GM21825 (cell line): ENCODE results near the gene GOLGA8J.
"Not testable (repeated sequence)": the region's sequence is repeated elsewhere in the genome, so short reads cannot be mapped to it uniquely, and the experiment has no call there.

Source experiments
- ATAC-seq: cut with Tn5 transposase; IDR thresholded peaks from one replicate; pipeline ENCODE4 v1.9.1; 2021; ENCODE audit warnings: mild to moderate bottlenecking, moderate library complexity; ENCODE audit not compliant: unreplicated experiment

Gene GOLGA8J

GRCh38 chr15:30082655-30083054 lies at the start of gene GOLGA8J:
GOLGA8J (plus strand) TSS chr15:30082955; CDS start chr15:30083053, 98 bp downstream.
- ATAC-seq: not testable (repeated sequence)

GRCh38 chr15:30033211-30033610 lies 49.5 kb upstream of the GOLGA8J start:
- no peak for ATAC-seq

GRCh38 chr15:30033763-30034162 lies 49.0 kb upstream of the GOLGA8J start:
- ATAC-seq: no peak

GRCh38 chr15:30036036-30036703 lies 46.6 kb upstream of the GOLGA8J start:
- no peak for ATAC-seq

GRCh38 chr15:30038667-30039523 lies 43.9 kb upstream of the GOLGA8J start:
- no peak for ATAC-seq

GRCh38 chr15:30041868-30042267 lies 40.9 kb upstream of the GOLGA8J start:
- no peak for ATAC-seq

- ATAC-seq: no peak
Observed at GRCh38 chr15:30042556-30042955, 40.2 kb upstream of the GOLGA8J start.

- no peak for ATAC-seq
Observed at GRCh38 chr15:30043211-30043655, 39.5 kb upstream of the GOLGA8J start.

- no peak for ATAC-seq
Observed at GRCh38 chr15:30044377-30044776, 38.4 kb upstream of the GOLGA8J start.

GRCh38 chr15:30044826-30045225 lies 37.9 kb upstream of the GOLGA8J start:
- ATAC-seq: not testable (repeated sequence)

- ATAC-seq: not testable (repeated sequence)
Observed at GRCh38 chr15:30045248-30046041, 37.3 kb upstream of the GOLGA8J start.

GRCh38 chr15:30046430-30046829 lies 36.3 kb upstream of the GOLGA8J start:
- no peak for ATAC-seq

- ATAC-seq: no peak
Observed at GRCh38 chr15:30055604-30056003, 27.2 kb upstream of the GOLGA8J start.

- no peak for ATAC-seq
Observed at GRCh38 chr15:30056166-30056565, 26.6 kb upstream of the GOLGA8J start.

- no peak for ATAC-seq
Observed at GRCh38 chr15:30059771-30060170, 23.0 kb upstream of the GOLGA8J start.

GRCh38 chr15:30062881-30063280 lies 19.9 kb upstream of the GOLGA8J start:
- ATAC-seq: no peak

- ATAC-seq: no peak
Observed at GRCh38 chr15:30063835-30064546, 18.8 kb upstream of the GOLGA8J start.

- no peak for ATAC-seq
Observed at GRCh38 chr15:30065025-30065801, 17.5 kb upstream of the GOLGA8J start.

- no peak for ATAC-seq
Observed at GRCh38 chr15:30068326-30068725, 14.4 kb upstream of the GOLGA8J start.

GRCh38 chr15:30072630-30073029 lies 10.1 kb upstream of the GOLGA8J start:
- ATAC-seq: no peak
